Loucy (cell line): Measurements from ENCODE around the gene CDYL.

Source experiments
- EZH2phosphoT487 ChIP-seq: fragments of 200-600 bp; IDR thresholded peaks from 2 replicates; pipeline ENCODE4 v1.6.1; 2018; ENCODE audit warnings: antibody characterized with exemption, mild to moderate bottlenecking, moderate library complexity, borderline replicate concordance
- TF ChIP-seq, protein P1 (sequence below): fragments of 200-600 bp; sonication (generic); conservative IDR thresholded peaks from 2 replicates; pipeline ENCODE4 v1.5.1; 2014; ENCODE audit warnings: mild to moderate bottlenecking, antibody characterized with exemption, low read length

GRCh38 chr6:4803343-4803744 is 27.1 kb downstream of the CDYL start:
- TF ChIP-seq, protein P1, sequence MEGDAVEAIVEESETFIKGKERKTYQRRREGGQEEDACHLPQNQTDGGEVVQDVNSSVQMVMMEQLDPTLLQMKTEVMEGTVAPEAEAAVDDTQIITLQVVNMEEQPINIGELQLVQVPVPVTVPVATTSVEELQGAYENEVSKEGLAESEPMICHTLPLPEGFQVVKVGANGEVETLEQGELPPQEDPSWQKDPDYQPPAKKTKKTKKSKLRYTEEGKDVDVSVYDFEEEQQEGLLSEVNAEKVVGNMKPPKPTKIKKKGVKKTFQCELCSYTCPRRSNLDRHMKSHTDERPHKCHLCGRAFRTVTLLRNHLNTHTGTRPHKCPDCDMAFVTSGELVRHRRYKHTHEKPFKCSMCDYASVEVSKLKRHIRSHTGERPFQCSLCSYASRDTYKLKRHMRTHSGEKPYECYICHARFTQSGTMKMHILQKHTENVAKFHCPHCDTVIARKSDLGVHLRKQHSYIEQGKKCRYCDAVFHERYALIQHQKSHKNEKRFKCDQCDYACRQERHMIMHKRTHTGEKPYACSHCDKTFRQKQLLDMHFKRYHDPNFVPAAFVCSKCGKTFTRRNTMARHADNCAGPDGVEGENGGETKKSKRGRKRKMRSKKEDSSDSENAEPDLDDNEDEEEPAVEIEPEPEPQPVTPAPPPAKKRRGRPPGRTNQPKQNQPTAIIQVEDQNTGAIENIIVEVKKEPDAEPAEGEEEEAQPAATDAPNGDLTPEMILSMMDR, result no peak
- TF ChIP-seq EZH2phosphoT487, result no peak
